NCI-H69 (cell line): ENCODE data around the gene CPPED1.

Experiments
- DNase-seq: peaks from one replicate; lab custom pipeline; 2025; lab: John Stamatoyannopoulos, UW

CPPED1 gene

DNA sequence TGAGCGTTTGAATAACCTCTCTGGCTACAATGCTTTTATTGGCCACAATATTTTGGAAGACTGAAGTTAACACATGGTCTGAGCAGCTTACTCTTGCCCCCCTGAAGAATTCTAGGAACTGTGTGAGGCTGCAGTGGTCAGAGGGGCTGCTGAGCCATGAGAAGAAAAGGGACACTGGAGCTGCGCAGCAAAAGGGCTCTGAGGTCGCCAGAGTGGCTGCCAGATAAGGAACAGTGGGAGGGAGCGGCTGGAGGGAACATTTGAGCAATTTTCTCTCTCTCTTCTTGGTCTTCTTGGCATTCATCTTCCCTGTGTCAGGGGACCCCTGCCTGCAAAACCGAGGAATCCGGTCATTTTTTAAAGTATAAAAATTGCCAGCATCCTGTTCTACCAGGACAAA lies 66.1 kb downstream of the CPPED1 start:
- no peak for DNase-seq

- no peak for DNase-seq
These were observed 67.9 kb downstream of the CPPED1 start for GRCh38 chr16:12735805-12736204.

- DNase-seq, result no peak
These were observed 71.1 kb downstream of the CPPED1 start for GRCh38 chr16:12732600-12732999.

DNA sequence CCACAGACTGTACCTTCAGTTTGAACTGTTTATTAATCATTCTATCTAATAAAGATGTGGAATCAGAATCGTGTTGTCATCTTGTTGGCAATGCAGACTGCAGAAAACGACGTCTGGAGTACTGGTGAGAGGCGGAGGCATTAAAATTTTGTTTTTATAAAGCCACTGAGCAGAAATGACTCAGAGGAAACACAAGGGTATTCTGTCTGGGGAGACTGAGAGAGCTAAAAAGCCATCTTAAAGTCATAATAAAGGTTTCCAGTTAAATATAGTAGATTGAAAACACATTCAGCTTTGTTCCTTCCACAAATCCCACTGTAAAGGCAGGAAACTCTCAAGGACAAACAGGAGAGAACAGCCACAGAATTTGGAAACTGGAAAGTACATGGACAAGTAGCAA lies 74.2 kb downstream of the CPPED1 start:
- DNase-seq, result no peak

GRCh38 chr16:12728469-12728868 lies 75.2 kb downstream of the CPPED1 start:
- DNase-seq, result no peak

GRCh38 chr16:12724226-12724625 lies 79.5 kb downstream of the CPPED1 start:
- no peak for DNase-seq

DNA sequence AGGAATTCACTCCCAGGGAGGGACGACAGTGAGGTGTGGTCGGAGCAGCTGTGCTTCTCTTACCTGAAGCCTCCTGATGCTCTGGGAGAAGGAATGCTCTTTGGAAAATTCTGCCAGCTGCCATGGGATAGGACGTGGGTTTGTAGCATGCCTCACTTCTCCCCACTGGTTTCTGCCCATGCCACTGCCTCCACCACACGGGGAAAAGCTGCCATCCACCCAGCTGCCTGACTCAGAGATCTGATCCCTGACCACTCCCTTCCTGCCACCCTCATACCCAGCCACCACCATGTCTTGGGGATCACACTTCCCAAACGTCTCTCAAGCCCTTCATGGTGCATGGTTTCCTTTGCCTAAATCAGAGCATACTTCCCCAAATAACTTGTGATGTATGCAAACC lies 80.0 kb downstream of the CPPED1 start:
- no peak for DNase-seq

GRCh38 chr16:12721841-12722421 lies 81.8 kb downstream of the CPPED1 start:
- DNase-seq, result no peak

DNA sequence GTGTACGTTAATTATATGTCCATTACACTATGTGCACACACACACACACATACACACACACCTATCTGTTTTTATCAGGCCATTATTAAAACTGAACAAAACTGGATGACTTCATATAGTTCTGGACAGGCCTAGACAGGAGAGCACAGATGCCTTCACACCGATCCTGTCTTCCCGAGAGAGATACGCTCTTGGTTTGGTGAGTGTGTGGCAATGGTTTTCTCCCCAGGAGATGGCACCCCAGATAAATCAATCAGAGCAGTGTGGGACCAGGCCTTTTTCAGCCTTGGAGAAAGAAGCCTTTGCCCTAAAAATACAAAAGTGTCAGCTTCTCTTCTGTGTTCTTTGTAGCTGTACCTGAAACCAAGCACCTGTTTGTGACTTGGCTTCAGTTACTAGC lies 83.7 kb downstream of the CPPED1 start:
- DNase-seq, result no peak

DNA sequence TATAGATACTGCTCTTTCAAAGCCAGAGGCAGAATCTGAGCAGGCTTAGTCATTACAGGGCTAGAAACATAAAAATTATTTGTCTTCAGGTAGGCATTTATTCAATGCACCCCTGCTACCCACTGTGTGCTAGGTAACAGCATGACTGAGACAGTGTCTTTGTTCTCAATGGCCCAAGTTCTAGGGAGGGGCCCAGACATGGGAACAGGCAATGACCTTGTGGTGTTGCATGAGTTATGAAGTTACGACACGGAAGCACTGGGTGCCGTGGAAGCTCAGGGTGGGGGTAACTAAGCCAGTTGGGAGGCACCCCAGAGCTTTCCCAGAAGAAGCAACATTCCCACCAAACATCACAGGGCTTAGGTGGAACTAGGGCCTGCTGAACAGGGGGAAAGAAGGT lies 87.0 kb downstream of the CPPED1 start:
- DNase-seq, result no peak

DNA sequence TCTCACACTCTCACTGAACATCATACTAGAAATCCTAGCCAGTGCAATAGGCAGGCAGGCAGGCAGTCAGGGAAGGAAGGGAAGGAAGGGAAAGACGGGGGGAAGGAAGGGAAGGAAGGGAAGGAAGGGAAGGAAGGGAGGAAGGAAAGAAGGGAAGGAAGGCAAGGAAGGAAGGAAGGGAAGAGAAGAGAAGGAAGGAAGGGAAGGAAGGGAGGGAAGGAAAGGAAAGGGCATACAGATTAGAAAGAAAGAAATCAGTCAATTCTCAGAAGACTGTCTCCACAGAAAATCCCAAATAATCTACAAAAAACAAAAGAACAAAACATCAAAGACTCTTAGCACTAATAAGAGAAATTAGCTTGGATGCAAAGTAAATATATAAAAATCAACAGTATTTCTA lies 93.9 kb downstream of the CPPED1 start:
- no peak for DNase-seq

DNA sequence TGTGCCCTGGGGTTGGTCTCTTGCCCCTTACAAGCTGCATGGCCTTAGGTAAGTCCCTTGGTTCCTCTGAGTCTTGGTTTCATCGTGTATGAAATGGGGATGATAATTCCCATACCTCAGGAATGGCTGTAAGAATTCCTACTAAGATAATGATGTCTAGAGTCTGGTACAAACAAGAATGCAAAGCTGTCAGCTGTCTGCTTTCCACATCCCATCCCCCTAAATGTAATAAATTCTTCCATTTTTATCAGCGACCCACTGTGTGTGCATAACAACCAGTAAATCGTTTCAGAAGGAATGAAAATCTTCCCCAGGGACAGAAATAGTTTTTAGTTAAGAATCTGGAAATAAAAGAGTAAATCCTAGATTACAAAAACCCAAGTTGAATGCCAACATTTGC lies 95.4 kb downstream of the CPPED1 start:
- no peak for DNase-seq

DNA sequence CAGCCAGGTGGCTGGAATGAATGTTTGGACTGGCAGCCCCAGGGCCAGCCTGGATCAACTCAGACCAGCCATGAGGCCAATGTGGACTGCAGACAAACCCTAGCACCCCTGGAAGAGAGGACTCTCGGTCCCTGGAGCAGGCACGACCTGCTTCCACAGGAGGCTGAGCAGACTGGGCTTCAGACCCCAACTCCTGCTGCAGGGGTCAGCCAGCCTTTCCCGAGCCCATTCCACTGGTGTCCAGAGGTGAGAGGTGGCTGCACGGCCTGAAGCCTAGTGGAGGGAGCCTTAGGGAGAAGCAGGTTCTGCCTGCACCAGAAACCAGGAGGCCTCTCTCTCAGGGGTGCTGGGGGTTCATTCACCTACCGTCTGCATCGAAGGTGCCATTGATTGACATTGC lies 97.1 kb downstream of the CPPED1 start:
- DNase-seq, result no peak

- no peak for DNase-seq
These were observed 99.1 kb downstream of the CPPED1 start for GRCh38 chr16:12704492-12705111.

GRCh38 chr16:12703935-12704334 lies 99.8 kb downstream of the CPPED1 start:
- DNase-seq, result no peak

GRCh38 chr16:12700161-12700560 lies 103.5 kb downstream of the CPPED1 start:
- DNase-seq, result no peak

GRCh38 chr16:12699161-12699560 lies 104.5 kb downstream of the CPPED1 start:
- no peak for DNase-seq

DNA sequence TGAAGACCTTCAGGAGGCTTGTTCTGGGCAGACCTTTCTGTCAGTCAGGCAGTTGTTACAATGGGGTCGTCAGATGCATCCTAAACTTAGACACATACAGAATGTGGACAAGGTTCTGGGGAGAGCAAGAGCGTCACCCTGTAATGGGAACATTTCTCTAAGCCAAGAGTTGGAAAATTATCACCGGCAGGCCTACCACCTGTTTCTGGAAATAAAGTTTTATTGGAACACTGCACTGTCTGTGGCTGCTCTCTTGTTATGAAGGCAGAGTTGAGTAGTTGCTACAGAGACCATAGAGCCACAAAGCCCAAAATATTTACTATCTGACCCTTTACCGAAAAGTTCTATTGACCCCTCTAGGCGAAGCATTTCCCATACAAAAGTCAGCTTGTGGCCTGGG lies 106.2 kb downstream of the CPPED1 start:
- no peak for DNase-seq

DNA sequence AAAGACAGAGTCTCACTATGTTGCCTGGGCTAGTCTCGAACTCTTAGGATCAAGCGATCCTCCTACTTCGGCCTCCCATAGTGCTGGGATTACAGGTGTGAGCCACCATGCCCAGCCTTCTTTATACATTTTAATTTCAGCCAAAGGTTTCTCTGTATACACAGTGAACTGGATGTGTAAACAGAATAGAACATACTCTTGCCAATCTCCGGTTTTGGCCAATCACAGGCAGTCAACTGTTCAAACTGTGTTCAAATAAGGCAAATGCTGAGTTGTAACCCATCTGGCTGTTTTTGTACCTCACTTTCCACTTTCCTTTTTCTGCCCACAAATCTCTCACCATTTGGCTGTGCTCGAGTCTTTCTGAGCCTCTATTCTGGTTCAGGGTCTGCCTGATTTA lies 108.2 kb downstream of the CPPED1 start:
- DNase-seq, result no peak

GRCh38 chr16:12690024-12690423 lies 113.7 kb downstream of the CPPED1 start:
- DNase-seq, result no peak

DNA sequence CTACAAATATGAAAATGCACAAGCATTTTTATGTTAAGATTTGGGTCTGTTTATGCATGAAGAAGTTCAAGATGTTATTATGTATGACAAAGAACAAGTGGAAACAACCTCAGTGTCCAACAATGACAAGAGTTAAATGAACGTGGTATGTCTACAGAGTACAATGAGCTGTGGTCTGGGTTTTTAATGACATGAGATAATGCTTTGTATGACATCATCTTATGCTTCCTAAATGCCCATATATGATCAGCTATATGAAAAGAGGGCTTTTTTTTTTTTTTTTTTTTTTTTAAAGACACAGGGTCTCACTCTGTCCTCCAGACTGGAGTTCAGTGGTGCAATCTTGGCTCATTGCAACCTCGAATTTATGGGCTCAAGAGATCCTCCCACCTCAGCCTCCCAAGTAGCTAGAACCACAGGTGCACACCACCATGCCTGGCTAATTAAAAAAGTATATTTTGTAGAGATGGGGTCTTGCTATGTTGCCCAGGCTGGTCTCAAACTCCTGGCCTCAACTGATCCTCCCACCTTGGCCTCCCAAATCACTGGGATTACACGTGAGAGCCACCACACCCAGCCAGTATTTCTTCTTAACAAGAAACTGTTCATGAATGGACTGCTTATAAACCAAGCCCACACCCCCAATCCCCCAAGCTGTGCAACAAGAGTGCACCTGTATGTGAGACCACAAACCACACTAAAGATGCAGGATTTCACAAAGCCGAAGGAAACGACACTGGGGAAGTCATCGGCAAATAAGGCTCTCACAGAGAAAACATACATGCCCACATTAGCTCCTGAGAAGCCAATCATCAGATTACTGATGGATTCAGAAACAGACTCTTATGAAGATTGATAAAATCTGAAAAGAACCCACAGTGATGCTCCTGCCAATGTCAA lies 114.5 kb downstream of the CPPED1 start:
- DNase-seq, result no peak

- DNase-seq, result no peak
These were observed 117.9 kb downstream of the CPPED1 start for GRCh38 chr16:12685806-12686205.

GRCh38 chr16:12682432-12683165 lies 121.1 kb downstream of the CPPED1 start:
- DNase-seq, result peak; percentile 21
